HAP-1 (cell line): ENCODE measurements around the gene CDYL.

Experiments
- DNase-seq, 2 experiments: peaks; one replicate each; pipeline ENCODE4 v3.0.0-alpha.2; 2016 to 2020; ENCODE audit warnings: low spot score in 2 of 2
- H3K27me3 ChIP-seq: fragments of 250-450 bp; sonication (Bioruptor Pico); 2 replicates; pipeline ENCODE4 v1.5.1; 2020; ENCODE audit warnings: low read depth, mild to moderate bottlenecking, moderate library complexity
- H3K36me3 ChIP-seq: fragments of 250-450 bp; sonication (Bioruptor Pico); replicated peaks from 2 replicates; pipeline ENCODE4 v1.5.1; 2020; ENCODE audit warnings: mild to moderate bottlenecking
- H3K4me1 ChIP-seq: fragments of 250-450 bp; sonication (Bioruptor Pico); 2 replicates; pipeline ENCODE4 v1.5.1; 2020; ENCODE audit warnings: mild to moderate bottlenecking
- H3K4me3 ChIP-seq: fragments of 250-450 bp; sonication (Bioruptor Pico); 2 replicates; pipeline ENCODE4 v1.5.1; 2020; ENCODE audit warnings: mild to moderate bottlenecking, moderate library complexity
- H3K9me3 ChIP-seq: fragments of 250-450 bp; sonication (Bioruptor Pico); 2 replicates; pipeline ENCODE4 v1.5.1; 2020; ENCODE audit warnings: mild to moderate bottlenecking, moderate library complexity
- in situ Hi-C: fragments of 300-500 bp; cut with MboI; formaldehyde crosslinking; loops from 3 replicates; pipeline ENCODE4 v1.14.3; 2020; ENCODE audit warnings: low sequenced_read_pairs, inconsistent platforms, mixed read lengths

Gene CDYL

GRCh38 chr6:4965562-4966389, 189.6 kb downstream of the CDYL start:
- H3K4me3 ChIP-seq: no peak overlapping the region
- peaks cover 13% of the 10 kb centered on the region for H3K4me1 ChIP-seq
- DNase-seq: no peak
- no peaks in the 10 kb centered on the region for H3K27me3 ChIP-seq
- H3K36me3 ChIP-seq: no peaks in the 10 kb centered on the region
- H3K9me3 ChIP-seq: no peaks in the 10 kb centered on the region
- in situ Hi-C loops: no loop called here

- no peaks in the 10 kb centered on the region for H3K36me3 ChIP-seq
- DNase-seq: peak in 1 of 2 experiments; percentile 38
- peaks cover 13% of the 10 kb centered on the region for H3K4me1 ChIP-seq
- in situ Hi-C loops: no loop called here
- H3K27me3 ChIP-seq: no peaks in the 10 kb centered on the region
- H3K9me3 ChIP-seq: no peaks in the 10 kb centered on the region
- H3K4me3 ChIP-seq: no peak overlapping the region
Measured at GRCh38 chr6:4967301-4968030, 191.3 kb downstream of the CDYL start.

- Histone ChIP-seq H3K4me3 (no peak overlapping the region), H3K9me3 (no peaks in the 10 kb centered on the region), H3K4me1 (peaks cover 13% of the 10 kb centered on the region), H3K27me3 (no peaks in the 10 kb centered on the region), H3K36me3 (no peaks in the 10 kb centered on the region)
- in situ Hi-C loops: no loop called here
- DNase-seq: no peak
Measured at GRCh38 chr6:4969609-4970285, 193.5 kb downstream of the CDYL start.

- Histone ChIP-seq H3K27me3 (no peaks in the 10 kb centered on the region), H3K36me3 (no peaks in the 10 kb centered on the region), H3K4me3 (no peak overlapping the region), H3K4me1 (peaks cover 7% of the 10 kb centered on the region), H3K9me3 (no peaks in the 10 kb centered on the region)
- in situ Hi-C loops: no loop called here
- no peak for DNase-seq
Measured at GRCh38 chr6:4970739-4971395, 194.7 kb downstream of the CDYL start.

- no peaks in the 10 kb centered on the region for H3K9me3 ChIP-seq
- no peak for DNase-seq
- no peak overlapping the region for H3K4me3 ChIP-seq
- H3K4me1 ChIP-seq: peaks cover 7% of the 10 kb centered on the region
- H3K27me3 ChIP-seq: no peaks in the 10 kb centered on the region
- in situ Hi-C loops: no loop called here
- no peaks in the 10 kb centered on the region for H3K36me3 ChIP-seq
Measured at GRCh38 chr6:4971851-4972250, 195.6 kb downstream of the CDYL start.

- DNase-seq: no peak
- no peaks in the 10 kb centered on the region; the same call in 1 of the 2 replicates for H3K9me3 ChIP-seq
- H3K27me3 ChIP-seq: no peaks in the 10 kb centered on the region
- in situ Hi-C loops: no loop called here
- peaks cover 4% of the 10 kb centered on the region for H3K4me1 ChIP-seq
- H3K36me3 ChIP-seq: no peaks in the 10 kb centered on the region
- no peak overlapping the region for H3K4me3 ChIP-seq
Measured at GRCh38 chr6:4972438-4972837, 196.2 kb downstream of the CDYL start.

- no peaks in the 10 kb centered on the region for H3K36me3 ChIP-seq
- in situ Hi-C loops: no loop called here
- H3K9me3 ChIP-seq: no peaks in the 10 kb centered on the region; the same call in 1 of the 2 replicates
- no peak for DNase-seq
- no peaks in the 10 kb centered on the region for H3K4me1 ChIP-seq
- no peaks in the 10 kb centered on the region for H3K27me3 ChIP-seq
- no peak overlapping the region for H3K4me3 ChIP-seq
Measured at GRCh38 chr6:4973415-4973814, 197.2 kb downstream of the CDYL start.

- H3K36me3 ChIP-seq: no peaks in the 10 kb centered on the region
- no peaks in the 10 kb centered on the region for H3K27me3 ChIP-seq
- H3K4me3 ChIP-seq: no peak overlapping the region
- H3K4me1 ChIP-seq: no peaks in the 10 kb centered on the region
- DNase-seq: no peak
- in situ Hi-C loops: no loop called here
- no peaks in the 10 kb centered on the region; the same call in 1 of the 2 replicates for H3K9me3 ChIP-seq
Measured at GRCh38 chr6:4973982-4974745, 198.0 kb downstream of the CDYL start.

GRCh38 chr6:4974962-4975361, 198.8 kb downstream of the CDYL start:
- Histone ChIP-seq H3K9me3 (no peaks in the 10 kb centered on the region; the same call in 1 of the 2 replicates), H3K4me3 (no peak overlapping the region), H3K27me3 (no peaks in the 10 kb centered on the region), H3K36me3 (no peaks in the 10 kb centered on the region), H3K4me1 (no peaks in the 10 kb centered on the region)
- in situ Hi-C loops: no loop called here
- DNase-seq: no peak

- no peak for DNase-seq
- H3K4me1 ChIP-seq: no peaks in the 10 kb centered on the region
- H3K4me3 ChIP-seq: no peak overlapping the region
- no peaks in the 10 kb centered on the region for H3K36me3 ChIP-seq
- in situ Hi-C loops: no loop called here
- no peaks in the 10 kb centered on the region for H3K27me3 ChIP-seq
- H3K9me3 ChIP-seq: no peaks in the 10 kb centered on the region; the same call in 1 of the 2 replicates
Measured at GRCh38 chr6:4975506-4975905, 199.3 kb downstream of the CDYL start.

GRCh38 chr6:4977468-4977867, 201.3 kb downstream of the CDYL start:
- Histone ChIP-seq H3K4me3 (no peak overlapping the region), H3K27me3 (no peaks in the 10 kb centered on the region), H3K4me1 (no peaks in the 10 kb centered on the region), H3K9me3 (no peaks in the 10 kb centered on the region; the same call in 1 of the 2 replicates), H3K36me3 (no peaks in the 10 kb centered on the region)
- DNase-seq: no peak
- in situ Hi-C loops: no loop called here

GRCh38 chr6:4979426-4979825, 203.2 kb downstream of the CDYL start:
- Histone ChIP-seq H3K4me1 (no peaks in the 10 kb centered on the region), H3K4me3 (no peak overlapping the region), H3K27me3 (no peaks in the 10 kb centered on the region), H3K9me3 (no peaks in the 10 kb centered on the region; the same call in 1 of the 2 replicates), H3K36me3 (no peaks in the 10 kb centered on the region)
- DNase-seq: no peak
- in situ Hi-C loops: no loop called here

- Histone ChIP-seq H3K9me3 (no peaks in the 10 kb centered on the region; the same call in 1 of the 2 replicates), H3K4me3 (no peak overlapping the region), H3K4me1 (no peaks in the 10 kb centered on the region), H3K27me3 (no peaks in the 10 kb centered on the region), H3K36me3 (no peaks in the 10 kb centered on the region)
- in situ Hi-C loops: no loop called here
- no peak for DNase-seq
Measured at GRCh38 chr6:4981761-4982160, 205.6 kb downstream of the CDYL start.
